HFF-Myc (cell line): ENCODE measurements around the gene TMEM89.

ENCODE experiments used
- DNase-seq: peaks from one replicate; pipeline ENCODE4 v3.0.0-alpha.2; 2011; ENCODE audit warnings: low read depth; ENCODE audit errors: extremely low read depth
- H3K4me3 ChIP-seq: replicated peaks from 2 replicates; pipeline ENCODE4 v1.5.1; 2011; ENCODE audit warnings: low read depth, mild to moderate bottlenecking, control low read depth, low read length
- TF ChIP-seq, protein P1 (sequence below): IDR thresholded peaks from 2 replicates; pipeline ENCODE4 v1.5.1; 2012; ENCODE audit warnings: mild to moderate bottlenecking, low read depth, low read length, control low read depth; ENCODE audit errors: missing control alignments

TMEM89 gene

DNA sequence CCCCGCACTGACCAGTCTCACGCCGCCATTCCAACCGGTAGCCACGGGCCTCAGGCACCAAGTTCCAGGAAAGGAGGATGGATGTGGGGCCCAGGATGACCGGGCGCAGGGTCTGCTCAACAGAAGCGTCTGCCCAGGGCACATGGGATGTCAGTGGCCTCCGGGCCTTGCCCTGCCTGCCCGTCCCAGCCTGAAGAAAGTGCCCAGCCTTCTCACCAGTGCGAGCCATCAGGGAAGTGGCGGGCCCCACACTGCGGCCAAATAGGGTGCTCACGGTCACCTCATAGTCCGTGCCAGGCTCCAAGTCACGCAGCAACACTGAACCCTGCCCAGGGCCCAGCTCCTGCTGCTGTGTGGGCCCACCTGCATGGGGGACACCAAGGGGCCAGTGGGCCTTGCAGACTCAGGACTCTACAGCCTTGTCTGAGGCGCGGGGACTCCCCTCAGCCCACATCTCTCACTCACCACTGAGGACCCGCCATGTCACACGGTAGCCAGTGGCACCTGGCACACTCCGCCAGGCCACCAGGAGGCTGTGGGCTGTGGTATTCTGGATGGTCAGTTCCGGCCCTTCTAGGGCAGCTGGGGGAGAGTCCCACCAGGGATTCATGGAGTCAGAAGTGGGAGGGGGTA is 29.6 kb downstream of the TMEM89 start:
- no peak overlapping the region for H3K4me3 ChIP-seq
- TF ChIP-seq, protein P1, sequence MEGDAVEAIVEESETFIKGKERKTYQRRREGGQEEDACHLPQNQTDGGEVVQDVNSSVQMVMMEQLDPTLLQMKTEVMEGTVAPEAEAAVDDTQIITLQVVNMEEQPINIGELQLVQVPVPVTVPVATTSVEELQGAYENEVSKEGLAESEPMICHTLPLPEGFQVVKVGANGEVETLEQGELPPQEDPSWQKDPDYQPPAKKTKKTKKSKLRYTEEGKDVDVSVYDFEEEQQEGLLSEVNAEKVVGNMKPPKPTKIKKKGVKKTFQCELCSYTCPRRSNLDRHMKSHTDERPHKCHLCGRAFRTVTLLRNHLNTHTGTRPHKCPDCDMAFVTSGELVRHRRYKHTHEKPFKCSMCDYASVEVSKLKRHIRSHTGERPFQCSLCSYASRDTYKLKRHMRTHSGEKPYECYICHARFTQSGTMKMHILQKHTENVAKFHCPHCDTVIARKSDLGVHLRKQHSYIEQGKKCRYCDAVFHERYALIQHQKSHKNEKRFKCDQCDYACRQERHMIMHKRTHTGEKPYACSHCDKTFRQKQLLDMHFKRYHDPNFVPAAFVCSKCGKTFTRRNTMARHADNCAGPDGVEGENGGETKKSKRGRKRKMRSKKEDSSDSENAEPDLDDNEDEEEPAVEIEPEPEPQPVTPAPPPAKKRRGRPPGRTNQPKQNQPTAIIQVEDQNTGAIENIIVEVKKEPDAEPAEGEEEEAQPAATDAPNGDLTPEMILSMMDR = no peak
- no peak for DNase-seq

DNA sequence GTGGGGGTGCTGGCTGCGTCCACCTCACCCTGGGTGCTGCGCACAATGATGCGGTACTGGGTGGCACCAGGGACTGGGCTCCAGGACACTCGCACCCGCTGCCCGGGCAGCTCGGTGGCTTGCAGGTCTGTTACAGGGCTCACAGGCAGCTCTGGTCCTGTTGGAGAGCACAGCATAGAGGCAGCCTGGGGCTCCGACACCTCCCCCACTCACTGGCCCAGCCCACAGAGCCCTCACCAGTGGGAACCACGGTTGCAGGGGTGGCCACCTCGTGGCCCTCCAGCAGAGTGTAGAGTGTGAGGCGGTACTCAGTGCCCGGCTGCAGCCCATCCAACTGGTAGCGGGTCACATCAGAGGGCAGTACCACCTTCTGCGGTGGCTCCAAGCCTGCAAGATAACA is 30.1 kb downstream of the TMEM89 start:
- no peak overlapping the region for H3K4me3 ChIP-seq
- DNase-seq = no peak
- TF ChIP-seq, protein P1 = no peak

DNA sequence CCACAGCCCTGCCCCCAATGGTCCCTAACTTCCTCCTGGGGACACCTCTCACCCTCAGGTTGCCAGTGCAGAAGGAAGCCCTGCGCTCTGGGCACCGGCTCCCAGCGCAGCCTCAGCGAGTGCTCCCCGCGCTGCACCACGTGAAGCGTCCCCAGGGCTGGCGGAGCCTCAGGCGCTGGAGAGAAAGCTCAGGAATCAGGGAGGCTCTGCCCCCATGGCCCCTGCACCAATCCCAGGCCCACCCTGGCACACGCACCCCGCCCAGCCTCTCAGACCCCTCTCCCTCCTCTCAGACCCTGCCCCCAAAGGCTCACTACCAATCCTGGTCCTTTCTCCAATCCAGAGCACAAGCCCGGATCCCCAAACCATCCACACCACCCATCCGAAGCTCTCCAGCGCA is 33.3 kb downstream of the TMEM89 start:
- no peak for DNase-seq
- TF ChIP-seq, protein P1 = no peak
- H3K4me3 ChIP-seq = no peak overlapping the region

DNA sequence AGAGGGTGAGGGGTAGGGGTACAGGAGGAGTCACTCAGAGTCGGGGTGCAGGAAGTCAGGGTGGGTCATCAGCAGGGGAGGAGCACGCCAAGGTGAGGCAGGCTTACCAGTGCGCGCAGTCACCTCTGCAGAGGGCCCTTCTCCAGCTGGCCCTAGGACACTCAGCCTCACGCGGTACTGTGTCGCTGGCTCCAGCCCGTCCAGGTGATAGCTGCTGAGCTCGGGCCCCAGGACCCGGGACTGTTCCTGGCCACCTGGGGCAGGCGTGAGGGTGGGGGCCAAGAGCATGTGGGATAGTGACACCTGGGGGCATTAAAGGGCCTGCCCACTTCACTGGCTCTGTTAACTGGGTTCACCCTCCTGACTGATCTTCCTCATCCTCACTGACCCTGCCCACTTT is 33.9 kb downstream of the TMEM89 start:
- DNase-seq = no peak
- no peak overlapping the region for H3K4me3 ChIP-seq
- TF ChIP-seq, protein P1 = no peak

DNA sequence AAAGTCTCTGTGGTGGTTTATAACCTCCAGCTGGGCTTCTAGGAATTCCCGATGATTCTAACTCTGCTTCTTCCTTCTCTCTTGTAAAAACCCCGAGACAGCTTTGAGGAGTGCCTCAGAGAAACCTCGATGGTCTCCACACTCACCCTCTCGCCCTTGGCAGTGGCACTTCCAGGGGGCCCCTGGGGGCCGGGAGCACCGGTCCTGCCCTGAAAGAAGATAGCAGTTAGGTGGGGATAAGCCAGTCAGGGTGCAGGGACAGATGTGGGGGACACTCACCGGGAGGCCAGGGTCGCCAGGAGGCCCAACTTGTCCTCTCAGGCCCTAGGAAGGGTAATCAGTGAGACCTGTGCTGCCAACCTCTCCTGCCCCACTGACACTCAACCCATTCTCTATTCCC is 36.2 kb downstream of the TMEM89 start:
- H3K4me3 ChIP-seq = no peak overlapping the region
- no peak for DNase-seq
- TF ChIP-seq, protein P1 = no peak

DNA sequence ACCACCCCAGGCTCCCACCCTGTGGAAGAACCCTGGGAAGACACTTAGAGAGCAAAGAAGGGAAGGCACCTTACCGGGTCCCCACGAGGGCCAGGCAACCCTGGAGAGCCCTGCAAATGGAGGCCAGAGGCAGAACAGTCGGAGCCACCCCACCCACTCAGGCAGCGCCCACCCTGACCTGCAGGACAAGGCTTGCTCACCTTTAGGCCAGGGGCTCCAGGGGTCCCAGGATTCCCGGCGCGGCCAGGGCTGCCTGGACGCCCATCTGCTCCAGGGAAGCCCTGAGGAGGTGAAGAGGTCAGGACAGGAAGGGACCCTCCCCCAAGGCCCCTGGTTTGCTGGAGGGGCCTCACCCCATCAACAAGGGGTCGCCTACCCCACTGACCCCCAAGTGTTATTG is 36.7 kb downstream of the TMEM89 start:
- DNase-seq = no peak
- H3K4me3 ChIP-seq = no peak overlapping the region
- TF ChIP-seq, protein P1 = no peak
